Measurements from ENCODE around the gene MAP7D3. TPM values are rescaled to one million over a fixed set of nuclear protein-coding genes. Genes with fewer than 3 reads are reported as not detected.

The MAP7D3 gene
- total and polyA plus RNA-seq, 2 of the 8 experiments (the other 6 are each of a cell fraction or from before 2014, with no cell fraction given) = 4.8 to 19.6 TPM

- TF ChIP-seq, protein P1, sequence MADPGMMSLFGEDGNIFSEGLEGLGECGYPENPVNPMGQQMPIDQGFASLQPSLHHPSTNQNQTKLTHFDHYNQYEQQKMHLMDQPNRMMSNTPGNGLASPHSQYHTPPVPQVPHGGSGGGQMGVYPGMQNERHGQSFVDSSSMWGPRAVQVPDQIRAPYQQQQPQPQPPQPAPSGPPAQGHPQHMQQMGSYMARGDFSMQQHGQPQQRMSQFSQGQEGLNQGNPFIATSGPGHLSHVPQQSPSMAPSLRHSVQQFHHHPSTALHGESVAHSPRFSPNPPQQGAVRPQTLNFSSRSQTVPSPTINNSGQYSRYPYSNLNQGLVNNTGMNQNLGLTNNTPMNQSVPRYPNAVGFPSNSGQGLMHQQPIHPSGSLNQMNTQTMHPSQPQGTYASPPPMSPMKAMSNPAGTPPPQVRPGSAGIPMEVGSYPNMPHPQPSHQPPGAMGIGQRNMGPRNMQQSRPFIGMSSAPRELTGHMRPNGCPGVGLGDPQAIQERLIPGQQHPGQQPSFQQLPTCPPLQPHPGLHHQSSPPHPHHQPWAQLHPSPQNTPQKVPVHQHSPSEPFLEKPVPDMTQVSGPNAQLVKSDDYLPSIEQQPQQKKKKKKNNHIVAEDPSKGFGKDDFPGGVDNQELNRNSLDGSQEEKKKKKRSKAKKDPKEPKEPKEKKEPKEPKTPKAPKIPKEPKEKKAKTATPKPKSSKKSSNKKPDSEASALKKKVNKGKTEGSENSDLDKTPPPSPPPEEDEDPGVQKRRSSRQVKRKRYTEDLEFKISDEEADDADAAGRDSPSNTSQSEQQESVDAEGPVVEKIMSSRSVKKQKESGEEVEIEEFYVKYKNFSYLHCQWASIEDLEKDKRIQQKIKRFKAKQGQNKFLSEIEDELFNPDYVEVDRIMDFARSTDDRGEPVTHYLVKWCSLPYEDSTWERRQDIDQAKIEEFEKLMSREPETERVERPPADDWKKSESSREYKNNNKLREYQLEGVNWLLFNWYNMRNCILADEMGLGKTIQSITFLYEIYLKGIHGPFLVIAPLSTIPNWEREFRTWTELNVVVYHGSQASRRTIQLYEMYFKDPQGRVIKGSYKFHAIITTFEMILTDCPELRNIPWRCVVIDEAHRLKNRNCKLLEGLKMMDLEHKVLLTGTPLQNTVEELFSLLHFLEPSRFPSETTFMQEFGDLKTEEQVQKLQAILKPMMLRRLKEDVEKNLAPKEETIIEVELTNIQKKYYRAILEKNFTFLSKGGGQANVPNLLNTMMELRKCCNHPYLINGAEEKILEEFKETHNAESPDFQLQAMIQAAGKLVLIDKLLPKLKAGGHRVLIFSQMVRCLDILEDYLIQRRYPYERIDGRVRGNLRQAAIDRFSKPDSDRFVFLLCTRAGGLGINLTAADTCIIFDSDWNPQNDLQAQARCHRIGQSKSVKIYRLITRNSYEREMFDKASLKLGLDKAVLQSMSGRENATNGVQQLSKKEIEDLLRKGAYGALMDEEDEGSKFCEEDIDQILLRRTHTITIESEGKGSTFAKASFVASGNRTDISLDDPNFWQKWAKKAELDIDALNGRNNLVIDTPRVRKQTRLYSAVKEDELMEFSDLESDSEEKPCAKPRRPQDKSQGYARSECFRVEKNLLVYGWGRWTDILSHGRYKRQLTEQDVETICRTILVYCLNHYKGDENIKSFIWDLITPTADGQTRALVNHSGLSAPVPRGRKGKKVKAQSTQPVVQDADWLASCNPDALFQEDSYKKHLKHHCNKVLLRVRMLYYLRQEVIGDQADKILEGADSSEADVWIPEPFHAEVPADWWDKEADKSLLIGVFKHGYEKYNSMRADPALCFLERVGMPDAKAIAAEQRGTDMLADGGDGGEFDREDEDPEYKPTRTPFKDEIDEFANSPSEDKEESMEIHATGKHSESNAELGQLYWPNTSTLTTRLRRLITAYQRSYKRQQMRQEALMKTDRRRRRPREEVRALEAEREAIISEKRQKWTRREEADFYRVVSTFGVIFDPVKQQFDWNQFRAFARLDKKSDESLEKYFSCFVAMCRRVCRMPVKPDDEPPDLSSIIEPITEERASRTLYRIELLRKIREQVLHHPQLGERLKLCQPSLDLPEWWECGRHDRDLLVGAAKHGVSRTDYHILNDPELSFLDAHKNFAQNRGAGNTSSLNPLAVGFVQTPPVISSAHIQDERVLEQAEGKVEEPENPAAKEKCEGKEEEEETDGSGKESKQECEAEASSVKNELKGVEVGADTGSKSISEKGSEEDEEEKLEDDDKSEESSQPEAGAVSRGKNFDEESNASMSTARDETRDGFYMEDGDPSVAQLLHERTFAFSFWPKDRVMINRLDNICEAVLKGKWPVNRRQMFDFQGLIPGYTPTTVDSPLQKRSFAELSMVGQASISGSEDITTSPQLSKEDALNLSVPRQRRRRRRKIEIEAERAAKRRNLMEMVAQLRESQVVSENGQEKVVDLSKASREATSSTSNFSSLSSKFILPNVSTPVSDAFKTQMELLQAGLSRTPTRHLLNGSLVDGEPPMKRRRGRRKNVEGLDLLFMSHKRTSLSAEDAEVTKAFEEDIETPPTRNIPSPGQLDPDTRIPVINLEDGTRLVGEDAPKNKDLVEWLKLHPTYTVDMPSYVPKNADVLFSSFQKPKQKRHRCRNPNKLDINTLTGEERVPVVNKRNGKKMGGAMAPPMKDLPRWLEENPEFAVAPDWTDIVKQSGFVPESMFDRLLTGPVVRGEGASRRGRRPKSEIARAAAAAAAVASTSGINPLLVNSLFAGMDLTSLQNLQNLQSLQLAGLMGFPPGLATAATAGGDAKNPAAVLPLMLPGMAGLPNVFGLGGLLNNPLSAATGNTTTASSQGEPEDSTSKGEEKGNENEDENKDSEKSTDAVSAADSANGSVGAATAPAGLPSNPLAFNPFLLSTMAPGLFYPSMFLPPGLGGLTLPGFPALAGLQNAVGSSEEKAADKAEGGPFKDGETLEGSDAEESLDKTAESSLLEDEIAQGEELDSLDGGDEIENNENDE (IDR thresholded peaks at IDR 0.05; ENCODE audit: insufficient replicate concordance, low read length) = no peak
- TF ChIP-seq TEAD4 (IDR thresholded peaks at IDR 0.05; ENCODE audit: low read depth, low read length) = no peak
- no peak for TF ChIP-seq PHF8 (conservative IDR thresholded peaks at IDR 0.05; ENCODE audit: low read depth, low read length)
- no peak for TF ChIP-seq TAF7 (optimal IDR thresholded peaks at IDR 0.05; ENCODE audit: borderline replicate concordance, low read depth, low read length)
- TF ChIP-seq SP4 (IDR thresholded peaks at IDR 0.05; ENCODE audit: low read length) = no peak
- no peak for TF ChIP-seq KDM1A (IDR thresholded peaks at IDR 0.05; ENCODE audit: borderline replicate concordance, low read length)
- TF ChIP-seq RXRA (IDR thresholded peaks at IDR 0.05; ENCODE audit: insufficient read depth, low read depth, low read length) = no peak
- no peak for TF ChIP-seq EZH2 (IDR thresholded peaks at IDR 0.05; ENCODE audit: low read depth, low read length, severe bottlenecking)
- no peak for TF ChIP-seq TCF12 (IDR thresholded peaks at IDR 0.05; ENCODE audit: low read depth, low read length)
- no peak for TF ChIP-seq TAF1 (IDR thresholded peaks at IDR 0.05; ENCODE audit: low read depth, low read length)
- no peak for TF ChIP-seq POLR2AphosphoS5 (IDR thresholded peaks at IDR 0.05; ENCODE audit: low read depth, low read length)
- TF ChIP-seq BRCA1 (IDR thresholded peaks at IDR 0.05; ENCODE audit: low read depth, low read length) = no peak
- no peak for TF ChIP-seq HDAC6 (IDR thresholded peaks at IDR 0.05; ENCODE audit: low read depth, low read length)
Observed at GRCh38 chrX:136193771-136194170, 57.4 kb downstream of the MAP7D3 start (continued).
